T follicular helper cell (primary cell): ENCODE results near the gene FRS3.

Experiments used
- DNase-seq: peaks from one replicate; pipeline ENCODE4 v3.0.0-alpha.2; 2020; ENCODE audit warnings: low read depth

The FRS3 gene

GRCh38 chr6:41741625-41742490 is 37.8 kb downstream of the FRS3 start:
- DNase-seq, result no peak

- no peak for DNase-seq
Observed at GRCh38 chr6:41740366-41741162, 39.1 kb downstream of the FRS3 start.

- no peak for DNase-seq
Observed at GRCh38 chr6:41739041-41739440, 40.7 kb downstream of the FRS3 start.

- no peak for DNase-seq
Observed at GRCh38 chr6:41737591-41738130, 42.0 kb downstream of the FRS3 start.

- DNase-seq, result no peak
Observed at GRCh38 chr6:41736800-41737555, 42.7 kb downstream of the FRS3 start.

- DNase-seq, result no peak
Observed at GRCh38 chr6:41736186-41736733, 43.4 kb downstream of the FRS3 start.

GRCh38 chr6:41735427-41736185 is 44.1 kb downstream of the FRS3 start, which contains the start of gene TFEB:
TFEB (minus strand) TSS chr6:41735608; CDS start chr6:41691213, 44,395 bp downstream.
- DNase-seq, result peak; percentile 91

GRCh38 chr6:41734666-41735426 is 44.9 kb downstream of the FRS3 start:
- peak; percentile 60 for DNase-seq

GRCh38 chr6:41733707-41734665 is 45.7 kb downstream of the FRS3 start:
- DNase-seq, result peak; percentile 55

GRCh38 chr6:41733360-41733706 is 46.4 kb downstream of the FRS3 start:
- no peak for DNase-seq

- DNase-seq, result peak; percentile 40
Observed at GRCh38 chr6:41732591-41733359, 46.9 kb downstream of the FRS3 start.

- no peak for DNase-seq
Observed at GRCh38 chr6:41732149-41732548, 47.6 kb downstream of the FRS3 start.

- DNase-seq, result no peak
Observed at GRCh38 chr6:41731561-41732086, 48.1 kb downstream of the FRS3 start.

- DNase-seq, result no peak
Observed at GRCh38 chr6:41730531-41731436, 48.9 kb downstream of the FRS3 start.

GRCh38 chr6:41729624-41730023 is 50.1 kb downstream of the FRS3 start:
- DNase-seq, result no peak

GRCh38 chr6:41728954-41729353 is 50.7 kb downstream of the FRS3 start:
- DNase-seq, result no peak
